RWPE2 (cell line): Measurements from ENCODE around the gene RING1.

ENCODE experiments used
- ATAC-seq: fragments of 200-7000 bp; cut with Tn5 transposase; 3 replicates; pipeline ENCODE4 v1.9.1; 2021; ENCODE audit warnings: low read depth
- DNase-seq: peaks from one replicate; pipeline ENCODE4 v3.0.0-alpha.2; 2020; ENCODE audit warnings: low spot score
- H3K27ac ChIP-seq: fragments of 450-650 bp; 2 replicates; pipeline ENCODE4 v1.5.1; 2017; ENCODE audit warnings: mild to moderate bottlenecking; ENCODE audit not compliant: poor library complexity, severe bottlenecking
- H3K27me3 ChIP-seq: fragments of 250-450 bp; sonication (Bioruptor Pico); 2 replicates; pipeline ENCODE4 v1.5.1; 2021; ENCODE audit warnings: mild to moderate bottlenecking, moderate library complexity; ENCODE audit not compliant: insufficient read depth, poor library complexity, severe bottlenecking
- H3K36me3 ChIP-seq: fragments of 250-450 bp; sonication (Bioruptor Pico); 2 replicates; pipeline ENCODE4 v1.5.1; 2020; ENCODE audit warnings: low read depth, mild to moderate bottlenecking, moderate library complexity
- H3K4me1 ChIP-seq: fragments of 250-450 bp; sonication (Bioruptor Pico); 2 replicates; pipeline ENCODE4 v1.5.1; 2021; ENCODE audit warnings: mild to moderate bottlenecking, moderate library complexity; ENCODE audit not compliant: insufficient read depth, poor library complexity, severe bottlenecking
- H3K4me3 ChIP-seq: fragments of 250-450 bp; sonication (Bioruptor Pico); 2 replicates; pipeline ENCODE4 v1.5.1; 2021; ENCODE audit warnings: mild to moderate bottlenecking, moderate library complexity; ENCODE audit not compliant: severe bottlenecking
- H3K9me3 ChIP-seq: fragments of 250-450 bp; sonication (Bioruptor Pico); 2 replicates; pipeline ENCODE4 v1.5.1; 2021; ENCODE audit warnings: mild to moderate bottlenecking, moderate library complexity; ENCODE audit not compliant: severe bottlenecking
- CTCF ChIP-seq: fragments of 450-650 bp; IDR thresholded peaks from one replicate; pipeline ENCODE4 v1.5.1; 2017; ENCODE audit warnings: mild to moderate bottlenecking, moderate library complexity; ENCODE audit not compliant: poor library complexity, severe bottlenecking

Gene RING1

GRCh38 chr6:33200219-33201146, 7.8 kb upstream of the RING1 start, which contains the start of the genes RXRB and SLC39A7:
Gene RXRB (minus strand): TSS chr6:33200665. CDS start chr6:33200476, 189 bp downstream.
Gene SLC39A7 (plus strand): TSS chr6:33200867. CDS start chr6:33201246, 379 bp downstream.
- peak; percentile 57 for ATAC-seq
- peaks cover 58% of the 10 kb centered on the region for H3K36me3 ChIP-seq
- no peaks in the 10 kb centered on the region for H3K27me3 ChIP-seq
- TF ChIP-seq CTCF, result no peak
- H3K4me3 ChIP-seq, result peak within 1 kb of the TSS; percentile 81
- H3K9me3 ChIP-seq, result no peaks in the 10 kb centered on the region
- peaks cover 11% of the 10 kb centered on the region for H3K4me1 ChIP-seq
- DNase-seq, result peak; percentile 99
- H3K27ac ChIP-seq, result peak within 1 kb of the TSS; percentile 76

- H3K4me1 ChIP-seq, result peaks cover 18% of the 10 kb centered on the region
- H3K4me3 ChIP-seq, result peak overlapping the region; percentile 81
- DNase-seq (no peak), ATAC-seq (no peak)
- H3K27me3 ChIP-seq, result no peaks in the 10 kb centered on the region
- H3K9me3 ChIP-seq, result no peaks in the 10 kb centered on the region
- peaks cover 52% of the 10 kb centered on the region for H3K36me3 ChIP-seq
- peak overlapping the region; percentile 76 for H3K27ac ChIP-seq
- no peak for TF ChIP-seq CTCF
These were observed 7.2 kb upstream of the RING1 start for GRCh38 chr6:33201147-33201545.

- TF ChIP-seq CTCF, result no peak
- Histone ChIP-seq H3K36me3 (peaks cover 44% of the 10 kb centered on the region), H3K9me3 (no peaks in the 10 kb centered on the region), H3K4me1 (peaks cover 26% of the 10 kb centered on the region), H3K27ac (no peak overlapping the region), H3K27me3 (no peaks in the 10 kb centered on the region), H3K4me3 (peak overlapping the region; percentile 81)
- DNase-seq, result no peak
- no peak for ATAC-seq
These were observed 6.4 kb upstream of the RING1 start for GRCh38 chr6:33201935-33202334.

GRCh38 chr6:33202799-33203198, 5.5 kb upstream of the RING1 start:
- no peaks in the 10 kb centered on the region for H3K9me3 ChIP-seq
- H3K36me3 ChIP-seq, result peaks cover 35% of the 10 kb centered on the region
- peaks cover 27% of the 10 kb centered on the region for H3K4me1 ChIP-seq
- no peak overlapping the region for H3K4me3 ChIP-seq
- TF ChIP-seq CTCF, result no peak
- no peak overlapping the region for H3K27ac ChIP-seq
- DNase-seq, result no peak
- no peaks in the 10 kb centered on the region for H3K27me3 ChIP-seq
- ATAC-seq, result no peak
